Naive thymus-derived CD8-positive, alpha-beta T cell (primary cell): Measurements from ENCODE around the gene SLC26A1. TPM values are rescaled to one million over a fixed set of nuclear protein-coding genes. Genes with fewer than 3 reads are reported as not detected.

Experiments used
- ATAC-seq, 2 donors: fragments of 150-1000 bp; cut with Tn5 transposase in 1 of 2; sonication (Bioruptor Pico), chemical (Tn5 transposase) in 1 of 2; 1 replicate in 1 of 2; 2 replicates in 1 of 2; pipeline ENCODE4 v1.10.0; 2021; ENCODE audit warnings: mild to moderate bottlenecking in 2 of 2, moderate library complexity in 2 of 2
- POLR2A ChIA-PET: fragments of 350-600 bp; sonication (Branson Sonifier 250); formaldehyde crosslinking; loops from one replicate; lab custom pipeline; 2021; ENCODE audit warnings: antibody characterized with exemption; lab: Charles Lee
- DNase-seq, 10 donors: peaks; one replicate each; pipeline versions ENCODE4 v3.0.0 to v3.0.0-alpha.2; 2020 to 2022
- H3K27ac Mint-ChIP-seq, 10 donors: one replicate each; pipeline ENCODE4 v1.8.0; 2020 to 2022; ENCODE audit warnings: mild to moderate bottlenecking in 10 of 10, mixed read lengths in 10 of 10, moderate library complexity in 4 of 10, inconsistent platforms in 1 of 10
- H3K27me3 Mint-ChIP-seq, 5 donors: one replicate each; pipeline ENCODE4 v1.8.0; 2021 to 2022; ENCODE audit warnings: mixed read lengths in 5 of 5
- H3K36me3 Mint-ChIP-seq, 3 donors: one replicate each; pipeline ENCODE4 v1.8.0; 2020 to 2022; ENCODE audit warnings: mixed read lengths in 3 of 3, mild to moderate bottlenecking in 2 of 3, inconsistent platforms in 1 of 3
- H3K4me1 Mint-ChIP-seq, 4 donors: one replicate each; pipeline ENCODE4 v1.8.0; 2021 to 2022; ENCODE audit warnings: mixed read lengths in 4 of 4
- H3K4me3 Mint-ChIP-seq, 10 donors: one replicate each; pipeline ENCODE4 v1.8.0; 2020 to 2022; ENCODE audit warnings: mild to moderate bottlenecking in 10 of 10, mixed read lengths in 10 of 10, moderate library complexity in 6 of 10, inconsistent platforms in 1 of 10
- H3K9me3 Mint-ChIP-seq, 9 donors: one replicate each; pipeline ENCODE4 v1.8.0; 2020 to 2022; ENCODE audit warnings: mixed read lengths in 9 of 9, mild to moderate bottlenecking in 3 of 9, inconsistent platforms in 1 of 9, moderate library complexity in 1 of 9
- polyA plus RNA-seq, 3 donors: library from polyadenylated mRNA; unstranded; fragments of 300-500 nt; fragmentation: Illumina TruSeq; gene quantifications; one replicate each; pipeline ENCODE4 v1.2.3, GENCODE V29; 2021
- total RNA-seq, 8 experiments: library from RNA in 2 of 8; stranded (reverse) in 2 of 8; gene quantifications; one replicate each; pipeline ENCODE4 v1.2.3 and lab custom pipeline; 2021 to 2026

Gene SLC26A1
- total and polyA plus RNA-seq, 5 experiments from 2014 or later: 0.39 to 1.3 (median 0.72) TPM

DNA sequence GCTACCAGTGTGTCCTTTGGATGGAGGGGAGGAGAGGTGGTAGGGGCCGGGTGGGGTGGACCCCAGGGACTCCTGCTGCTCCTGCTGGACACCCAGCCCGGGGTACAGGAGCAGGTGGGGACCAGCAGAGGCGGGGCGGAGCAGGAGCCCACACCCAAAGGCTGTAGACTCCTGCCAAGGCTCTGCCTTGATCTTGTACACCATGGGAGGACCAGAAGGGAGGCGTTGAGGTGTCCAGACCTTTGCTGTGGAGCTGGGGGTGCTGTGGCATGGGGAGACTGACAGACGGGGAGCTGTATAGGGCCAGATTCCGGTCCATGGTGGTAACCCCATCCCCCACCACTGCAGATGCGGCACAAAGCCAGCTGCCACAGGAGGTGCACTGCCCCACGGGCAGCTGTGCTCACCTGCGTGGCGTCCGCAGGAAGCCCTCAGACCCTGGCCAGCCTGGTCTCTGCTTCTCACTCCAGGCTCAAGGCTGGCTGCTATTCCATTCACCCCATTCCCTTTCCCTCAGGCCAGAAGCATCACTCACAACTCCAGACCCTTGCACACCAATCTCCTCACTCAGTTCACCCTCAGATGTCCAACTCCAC, 5.0 kb upstream of the SLC26A1 start:
- Mint-ChIP-seq H3K36me3 (no peaks in the 10 kb centered on the region), H3K4me1 (peaks cover 9 to 18% (median 16%) of the 10 kb centered on the region in 4 donors), H3K27me3 (peaks cover 6 to 33% (median 14%) of the 10 kb centered on the region in 5 donors), H3K9me3 (peaks cover 0 to 2% (median 0%) of the 10 kb centered on the region in 9 donors), H3K4me3 (peak overlapping the region in 7 of 10 donors; percentile 33 to 55 (median 44)), H3K27ac (no peak overlapping the region)
- POLR2A ChIA-PET: interaction anchor here (0.6 to 0.7 kb wide), 2 partner anchors 8 to 693 kb away, joined by 3 read pairs; no protein-coding TSS in a partner anchor
- ATAC-seq: no peak
- DNase-seq: no peak

DNA sequence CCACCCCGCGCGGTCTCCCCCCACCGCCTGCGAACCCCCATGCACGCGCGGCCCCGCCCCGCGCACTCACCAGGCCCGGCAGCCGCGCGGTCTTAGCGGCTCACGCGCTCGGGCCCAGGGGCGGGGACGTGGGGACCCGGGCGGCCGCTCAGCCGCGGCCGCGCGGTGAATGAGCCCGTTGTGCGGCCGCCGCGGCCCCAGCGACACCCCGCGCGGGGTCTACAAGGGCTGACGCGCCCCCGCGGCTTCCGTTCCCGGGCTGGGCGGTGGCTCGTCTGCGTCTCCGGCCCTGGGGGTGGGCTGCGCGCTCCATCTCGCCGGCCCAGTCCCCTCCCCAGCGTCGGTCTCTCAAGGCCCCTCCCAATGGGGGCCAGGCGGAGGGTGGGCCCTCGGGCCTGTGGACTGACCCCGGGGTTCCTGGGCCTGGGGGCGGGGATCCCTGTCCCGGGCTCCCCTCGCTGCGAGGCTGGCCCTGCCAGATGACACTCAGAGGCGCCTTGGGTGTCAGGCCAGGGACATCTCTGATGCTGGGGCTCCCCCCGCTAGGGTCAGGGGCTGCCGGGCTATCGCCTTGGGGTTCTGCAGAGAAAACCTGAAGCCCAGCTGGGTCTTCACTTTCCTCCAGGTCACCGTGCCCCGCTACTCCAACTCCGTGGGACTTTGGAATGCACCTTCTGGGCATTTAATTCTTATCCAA, 4.3 kb upstream of the SLC26A1 start:
- Mint-ChIP-seq H3K27ac (no peak overlapping the region), H3K4me3 (peak overlapping the region in 7 of 10 donors; percentile 31 to 55 (median 44)), H3K9me3 (peaks cover 0 to 2% (median 0%) of the 10 kb centered on the region in 9 donors), H3K27me3 (peaks cover 6 to 33% (median 14%) of the 10 kb centered on the region in 5 donors), H3K36me3 (no peaks in the 10 kb centered on the region), H3K4me1 (peaks cover 9 to 18% (median 16%) of the 10 kb centered on the region in 4 donors)
- POLR2A ChIA-PET: no interaction called here
- no peak for DNase-seq
- ATAC-seq: peak; percentile 66 to 76

DNA sequence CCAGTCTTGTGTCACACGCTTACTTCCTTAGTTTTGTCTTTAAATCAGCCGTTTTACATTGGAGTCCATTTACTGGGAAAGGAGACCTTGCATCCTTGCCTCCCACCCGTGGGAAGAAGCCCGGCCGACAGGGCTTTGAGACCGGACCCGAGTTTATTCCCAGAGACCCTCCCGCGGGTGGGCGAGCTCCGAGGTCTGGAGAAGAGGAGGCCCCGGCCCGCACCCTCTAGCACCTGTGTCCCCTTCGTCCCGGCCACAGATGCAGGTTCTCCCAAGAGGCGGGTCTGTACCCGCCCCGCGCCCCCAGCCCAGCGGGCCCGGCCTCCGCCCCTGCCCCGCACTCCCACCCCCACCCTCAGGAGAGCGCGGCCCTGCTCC, 3.8 kb upstream of the SLC26A1 start:
- H3K4me1 Mint-ChIP-seq: peaks cover 8 to 18% (median 16%) of the 10 kb centered on the region in 4 donors
- ATAC-seq (no peak), DNase-seq (no peak)
- peaks cover 6 to 30% (median 12%) of the 10 kb centered on the region in 5 donors for H3K27me3 Mint-ChIP-seq
- H3K9me3 Mint-ChIP-seq: peaks cover 0 to 2% (median 0%) of the 10 kb centered on the region in 9 donors
- POLR2A ChIA-PET: no interaction called here
- no peak overlapping the region for H3K27ac Mint-ChIP-seq
- H3K4me3 Mint-ChIP-seq: peak overlapping the region in 5 of 10 donors; percentile 10 to 43 (median 29)
- H3K36me3 Mint-ChIP-seq: no peaks in the 10 kb centered on the region

GRCh38 chr4:996030-996996, 3.1 kb upstream of the SLC26A1 start:
- Mint-ChIP-seq H3K36me3 (no peaks in the 10 kb centered on the region), H3K27me3 (peaks cover 6 to 27% (median 11%) of the 10 kb centered on the region in 5 donors), H3K4me3 (peak overlapping the region in 3 of 10 donors; percentile 29 to 43 (median 39)), H3K9me3 (peaks cover 0 to 2% (median 0%) of the 10 kb centered on the region in 9 donors), H3K4me1 (peaks cover 8 to 18% (median 15%) of the 10 kb centered on the region in 4 donors), H3K27ac (no peak overlapping the region)
- ATAC-seq: no peak
- no peak for DNase-seq
- POLR2A ChIA-PET: no interaction called here

DNA sequence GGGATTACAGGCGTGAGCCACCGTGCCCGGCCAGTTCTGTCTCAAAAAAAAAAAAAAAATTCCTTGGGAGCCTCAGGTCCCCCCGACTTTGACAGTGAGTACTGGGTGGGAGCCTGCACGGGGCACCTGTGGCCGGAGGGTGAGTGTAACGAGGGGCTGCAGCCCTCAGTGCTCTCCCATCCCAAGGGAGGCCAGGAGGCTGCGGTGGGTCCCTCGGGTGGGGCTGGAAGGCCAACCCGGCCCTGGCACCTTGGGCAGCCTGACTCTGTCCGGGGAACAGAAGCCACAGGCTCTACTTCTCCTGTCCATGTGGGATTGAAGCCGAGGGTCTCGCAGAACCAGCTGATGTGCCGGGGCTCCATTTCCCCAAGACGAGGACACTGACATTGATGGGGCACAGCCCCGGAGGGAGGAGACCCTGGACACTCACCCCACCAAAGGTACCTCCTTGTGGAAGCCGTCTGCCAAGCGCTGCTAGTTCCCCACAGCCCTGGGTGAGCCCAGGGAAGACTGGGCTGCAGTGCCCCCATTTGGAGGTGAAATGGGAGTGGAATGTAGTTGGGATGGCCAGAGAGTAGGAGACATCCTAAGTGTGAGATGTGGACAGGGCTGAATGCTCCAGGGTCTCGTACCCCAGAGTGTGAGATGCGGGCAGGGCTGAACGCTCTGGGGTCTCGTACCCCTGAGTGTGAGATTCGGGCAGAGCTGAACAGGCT, 2.3 kb upstream of the SLC26A1 start:
- POLR2A ChIA-PET: no interaction called here
- Mint-ChIP-seq H3K4me3 (no peak overlapping the region), H3K36me3 (no peaks in the 10 kb centered on the region), H3K27ac (no peak overlapping the region), H3K27me3 (peaks cover 6 to 25% (median 8%) of the 10 kb centered on the region in 5 donors), H3K4me1 (peaks cover 8 to 18% (median 15%) of the 10 kb centered on the region in 4 donors), H3K9me3 (no peaks in the 10 kb centered on the region)
- DNase-seq (no peak), ATAC-seq (no peak)

- POLR2A ChIA-PET: no interaction called here
- Mint-ChIP-seq H3K27ac (no peak overlapping the region), H3K27me3 (peaks cover 0 to 2% (median 0%) of the 10 kb centered on the region in 5 donors), H3K4me1 (peaks cover 0 to 13% (median 7%) of the 10 kb centered on the region in 4 donors), H3K36me3 (peaks cover 0 to 2% (median 0%) of the 10 kb centered on the region in 3 donors), H3K4me3 (no peak overlapping the region), H3K9me3 (no peaks in the 10 kb centered on the region)
- DNase-seq (no peak), ATAC-seq (no peak)
These were observed 700 bp downstream of the SLC26A1 start for GRCh38 chr4:992297-993110.

DNA sequence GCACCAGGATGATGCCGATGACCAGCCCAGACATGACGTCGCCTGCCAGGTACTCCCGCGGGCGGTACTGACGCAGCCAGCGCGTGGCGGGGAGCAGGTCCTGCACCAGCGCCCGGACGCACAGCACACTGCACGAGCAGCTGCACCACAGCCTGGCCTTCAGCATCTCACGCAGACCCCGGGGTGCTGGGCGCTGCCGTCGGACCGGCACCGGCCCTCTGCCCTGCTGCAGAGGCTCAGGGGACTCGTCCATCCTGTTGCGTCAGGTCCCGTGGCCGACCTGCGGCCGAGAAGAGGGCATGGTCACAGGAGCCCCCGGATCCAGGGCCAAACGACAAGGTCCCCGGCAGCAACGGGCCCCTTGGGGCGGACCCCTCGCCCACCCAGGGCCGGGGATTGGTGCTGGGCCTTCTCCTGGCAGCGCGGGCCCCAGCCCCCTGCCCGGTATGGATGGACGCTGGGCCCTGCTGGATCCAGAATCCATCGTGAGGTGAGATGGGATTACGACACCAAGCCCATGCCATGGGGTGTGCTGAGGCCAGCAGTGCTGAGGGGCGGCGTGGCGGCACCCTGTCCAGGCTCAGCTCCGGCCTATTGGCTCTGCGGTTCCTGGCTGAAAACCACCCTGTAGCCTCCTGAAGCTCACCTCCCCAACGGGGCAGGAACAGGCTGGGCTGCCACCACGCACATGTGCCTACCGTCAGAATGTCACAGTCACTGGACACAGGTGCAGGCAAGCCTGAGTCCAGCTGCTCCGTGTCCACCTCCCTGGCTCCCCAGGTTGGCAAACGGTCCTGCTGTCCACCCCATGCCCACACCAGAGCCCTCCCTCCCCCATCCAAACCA, 1.5 kb downstream of the SLC26A1 start:
- POLR2A ChIA-PET: no interaction called here

DNA sequence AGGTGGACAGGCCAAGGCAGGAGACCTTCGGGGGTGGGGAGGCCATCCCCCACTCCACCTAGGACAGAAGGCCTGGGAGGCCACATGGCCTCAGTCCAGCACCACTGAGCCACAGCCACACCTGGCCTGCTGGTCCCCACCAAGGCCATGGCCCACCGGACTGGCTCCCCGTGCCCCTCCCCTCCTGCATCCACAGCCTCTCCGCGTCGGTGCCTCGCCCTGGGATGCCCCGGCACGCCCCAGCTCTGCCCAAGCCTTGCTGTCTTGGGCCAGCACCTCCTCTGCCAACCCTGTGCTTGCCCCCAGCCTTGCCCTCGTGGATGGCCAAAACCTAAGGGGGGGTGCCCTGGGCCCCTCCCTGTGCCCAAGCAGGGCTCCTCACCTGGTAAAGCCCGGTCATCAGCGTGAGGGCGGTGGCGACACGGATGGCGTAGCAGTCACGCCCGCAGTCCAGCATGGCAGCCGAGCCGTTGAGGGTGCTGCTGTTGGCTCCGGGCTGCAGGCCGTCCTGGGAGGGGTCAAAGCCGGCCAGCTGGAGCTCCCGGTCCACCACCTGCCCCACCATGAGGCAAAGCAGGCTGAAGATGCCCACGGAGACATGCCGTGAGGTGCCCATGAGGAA, 2.3 kb downstream of the SLC26A1 start:
- H3K27ac Mint-ChIP-seq: no peak overlapping the region
- POLR2A ChIA-PET: interaction anchor here (0.9 kb wide), 1 partner anchor 8 kb away, joined by 3 read pairs; no protein-coding TSS in a partner anchor
- H3K4me1 Mint-ChIP-seq: peaks cover 0 to 19% (median 7%) of the 10 kb centered on the region in 4 donors
- H3K9me3 Mint-ChIP-seq: no peaks in the 10 kb centered on the region
- ATAC-seq (no peak), DNase-seq (no peak)
- H3K4me3 Mint-ChIP-seq: no peak overlapping the region
- peaks cover 0 to 2% (median 0%) of the 10 kb centered on the region in 3 donors for H3K36me3 Mint-ChIP-seq
- H3K27me3 Mint-ChIP-seq: no peaks in the 10 kb centered on the region

More for the DNA sequence above, 1.5 kb downstream of the SLC26A1 start:
- ATAC-seq (no peak), DNase-seq (no peak)
- peaks cover 0 to 13% (median 3%) of the 10 kb centered on the region in 4 donors for H3K4me1 Mint-ChIP-seq
- H3K27ac Mint-ChIP-seq: no peak overlapping the region
- no peaks in the 10 kb centered on the region for H3K9me3 Mint-ChIP-seq
- H3K36me3 Mint-ChIP-seq: peaks cover 0 to 2% (median 0%) of the 10 kb centered on the region in 3 donors
- no peak overlapping the region for H3K4me3 Mint-ChIP-seq
- no peaks in the 10 kb centered on the region for H3K27me3 Mint-ChIP-seq

DNA sequence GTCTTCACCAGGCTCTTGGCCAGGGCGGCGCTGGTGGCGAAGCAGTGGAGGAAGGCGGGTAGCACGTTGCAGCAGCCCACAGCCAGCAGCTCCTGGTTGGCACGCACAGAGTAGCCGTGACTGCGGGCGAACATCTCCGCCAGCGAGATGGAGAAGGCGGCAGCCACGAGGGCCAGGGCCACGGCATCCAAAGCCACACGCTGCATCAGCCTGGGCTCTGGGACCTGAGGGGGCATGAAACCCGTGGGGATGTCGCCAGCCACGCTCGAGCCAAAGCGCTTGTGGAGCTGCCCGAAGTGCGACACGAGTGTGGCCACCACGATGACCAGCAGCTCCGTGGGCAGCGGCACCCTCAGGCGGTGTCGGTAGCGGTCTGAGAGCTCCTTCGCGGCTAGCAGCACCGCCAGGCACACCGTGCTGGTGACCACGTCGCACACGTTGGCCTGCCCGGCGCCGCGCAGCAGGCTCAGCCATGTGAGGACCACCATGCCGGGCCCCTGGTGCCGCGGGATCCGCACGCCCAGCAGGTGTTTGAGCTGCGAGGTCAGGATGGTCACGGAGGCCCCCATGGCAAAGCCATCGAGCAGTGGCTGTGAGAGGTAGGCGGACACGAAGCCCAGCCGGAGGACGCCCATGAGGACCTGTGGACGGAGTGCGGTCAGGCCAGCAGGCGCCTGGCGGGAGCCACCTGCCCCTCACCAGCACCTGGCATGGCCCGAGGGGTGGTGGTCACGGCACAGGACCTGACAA, 3.3 kb downstream of the SLC26A1 start:
- no peak for ATAC-seq
- peaks cover 0 to 2% (median 0%) of the 10 kb centered on the region in 3 donors for H3K36me3 Mint-ChIP-seq
- no peak overlapping the region for H3K4me3 Mint-ChIP-seq
- H3K27me3 Mint-ChIP-seq: no peaks in the 10 kb centered on the region
- H3K27ac Mint-ChIP-seq: no peak overlapping the region
- POLR2A ChIA-PET: interaction anchor here (0.9 kb wide), 1 partner anchor 8 kb away, joined by 3 read pairs; no protein-coding TSS in a partner anchor
- H3K4me1 Mint-ChIP-seq: peaks cover 0 to 27% (median 11%) of the 10 kb centered on the region in 4 donors
- no peaks in the 10 kb centered on the region for H3K9me3 Mint-ChIP-seq
- no peak for DNase-seq
